PFSK-1 (cell line): ENCODE data around the gene SMARCD3.

ENCODE experiments used
- FOXP2 ChIP-seq: optimal IDR thresholded peaks from 2 replicates; pipeline ENCODE3; 2011; ENCODE audit warnings: borderline replicate concordance, control low read depth, inconsistent platforms; ENCODE audit not compliant: insufficient read depth; ENCODE audit errors: extremely low read length, extremely low read depth
- POLR2AphosphoS5 ChIP-seq: IDR thresholded peaks from 2 replicates; pipeline ENCODE4 v1.6.1; 2012; ENCODE audit warnings: low read depth, mild to moderate bottlenecking, control low read depth, low read length, moderate library complexity
- SIN3A ChIP-seq: IDR thresholded peaks from 2 replicates; pipeline ENCODE4 v1.6.1; 2012; ENCODE audit warnings: mild to moderate bottlenecking, low read length, moderate library complexity, borderline replicate concordance; ENCODE audit not compliant: insufficient read depth
- TAF1 ChIP-seq: IDR thresholded peaks from 2 replicates; pipeline ENCODE4 v1.6.1; 2012; ENCODE audit warnings: low read length, control low read depth, borderline replicate concordance; ENCODE audit not compliant: insufficient read depth
- TF ChIP-seq, protein P1 (sequence below), 2 experiments: IDR thresholded peaks; 2 replicates each; pipeline versions ENCODE4 v1.6.1 to v1.8.0; 2011 to 2012; ENCODE audit warnings: low read depth in 2 of 2, low read length in 2 of 2, control low read depth in 1 of 2, inconsistent platforms in 1 of 2, mild to moderate bottlenecking in 1 of 2, moderate library complexity in 1 of 2; ENCODE audit not compliant: insufficient read depth in 1 of 2

DNA sequence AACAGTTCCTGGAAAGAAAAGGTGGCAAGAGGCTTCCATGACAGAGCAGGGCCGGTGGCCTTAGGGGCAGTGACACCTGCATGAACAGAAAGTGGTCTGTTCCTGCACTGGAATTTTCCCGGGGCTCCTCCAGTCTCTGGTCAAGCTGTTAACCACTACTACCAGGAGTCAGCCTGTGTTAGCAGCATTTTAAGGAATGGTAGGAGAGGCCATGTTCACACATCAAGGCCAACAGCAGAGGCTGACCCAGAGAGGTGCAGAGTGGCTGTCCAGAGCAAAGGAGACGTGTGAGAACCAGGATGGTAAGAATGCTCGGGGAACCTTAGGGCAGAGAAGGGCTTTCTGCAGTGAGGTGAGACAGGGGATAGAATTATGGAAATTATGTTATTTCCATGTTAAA is 46.7 kb downstream of the SMARCD3 start:
- no peak for TF ChIP-seq TAF1
- no peak for TF ChIP-seq POLR2AphosphoS5
- TF ChIP-seq, protein P1, sequence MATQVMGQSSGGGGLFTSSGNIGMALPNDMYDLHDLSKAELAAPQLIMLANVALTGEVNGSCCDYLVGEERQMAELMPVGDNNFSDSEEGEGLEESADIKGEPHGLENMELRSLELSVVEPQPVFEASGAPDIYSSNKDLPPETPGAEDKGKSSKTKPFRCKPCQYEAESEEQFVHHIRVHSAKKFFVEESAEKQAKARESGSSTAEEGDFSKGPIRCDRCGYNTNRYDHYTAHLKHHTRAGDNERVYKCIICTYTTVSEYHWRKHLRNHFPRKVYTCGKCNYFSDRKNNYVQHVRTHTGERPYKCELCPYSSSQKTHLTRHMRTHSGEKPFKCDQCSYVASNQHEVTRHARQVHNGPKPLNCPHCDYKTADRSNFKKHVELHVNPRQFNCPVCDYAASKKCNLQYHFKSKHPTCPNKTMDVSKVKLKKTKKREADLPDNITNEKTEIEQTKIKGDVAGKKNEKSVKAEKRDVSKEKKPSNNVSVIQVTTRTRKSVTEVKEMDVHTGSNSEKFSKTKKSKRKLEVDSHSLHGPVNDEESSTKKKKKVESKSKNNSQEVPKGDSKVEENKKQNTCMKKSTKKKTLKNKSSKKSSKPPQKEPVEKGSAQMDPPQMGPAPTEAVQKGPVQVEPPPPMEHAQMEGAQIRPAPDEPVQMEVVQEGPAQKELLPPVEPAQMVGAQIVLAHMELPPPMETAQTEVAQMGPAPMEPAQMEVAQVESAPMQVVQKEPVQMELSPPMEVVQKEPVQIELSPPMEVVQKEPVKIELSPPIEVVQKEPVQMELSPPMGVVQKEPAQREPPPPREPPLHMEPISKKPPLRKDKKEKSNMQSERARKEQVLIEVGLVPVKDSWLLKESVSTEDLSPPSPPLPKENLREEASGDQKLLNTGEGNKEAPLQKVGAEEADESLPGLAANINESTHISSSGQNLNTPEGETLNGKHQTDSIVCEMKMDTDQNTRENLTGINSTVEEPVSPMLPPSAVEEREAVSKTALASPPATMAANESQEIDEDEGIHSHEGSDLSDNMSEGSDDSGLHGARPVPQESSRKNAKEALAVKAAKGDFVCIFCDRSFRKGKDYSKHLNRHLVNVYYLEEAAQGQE (IDR thresholded peaks at IDR 0.05; ENCODE audit: insufficient read depth in 1 of 2, low read depth in 2 of 2, low read length in 2 of 2) = no peak
- no peak for TF ChIP-seq FOXP2
- no peak for TF ChIP-seq SIN3A
